Breast epithelium (tissue), 3 donors: ENCODE measurements around the gene ADAMTS3.

Source experiments
- POLR2A ChIP-seq: fragments of 450-650 bp; IDR thresholded peaks from one replicate; pipeline ENCODE4 v1.6.1; 2016; ENCODE audit warnings: antibody characterized with exemption, mild to moderate bottlenecking, moderate library complexity
- POLR2AphosphoS5 ChIP-seq, 3 donors: sonication (generic); formaldehyde crosslinking; IDR thresholded peaks; one replicate each; pipeline ENCODE4 v1.6.1; 2017; ENCODE audit warnings: antibody characterized with exemption in 3 of 3
- TF ChIP-seq, protein P1 (sequence below), 3 donors: fragments of 450-650 bp; IDR thresholded peaks; one replicate each; pipeline ENCODE4 v1.5.1; 2016 to 2017; ENCODE audit warnings: antibody characterized with exemption in 3 of 3, mild to moderate bottlenecking in 3 of 3, moderate library complexity in 3 of 3

DNA sequence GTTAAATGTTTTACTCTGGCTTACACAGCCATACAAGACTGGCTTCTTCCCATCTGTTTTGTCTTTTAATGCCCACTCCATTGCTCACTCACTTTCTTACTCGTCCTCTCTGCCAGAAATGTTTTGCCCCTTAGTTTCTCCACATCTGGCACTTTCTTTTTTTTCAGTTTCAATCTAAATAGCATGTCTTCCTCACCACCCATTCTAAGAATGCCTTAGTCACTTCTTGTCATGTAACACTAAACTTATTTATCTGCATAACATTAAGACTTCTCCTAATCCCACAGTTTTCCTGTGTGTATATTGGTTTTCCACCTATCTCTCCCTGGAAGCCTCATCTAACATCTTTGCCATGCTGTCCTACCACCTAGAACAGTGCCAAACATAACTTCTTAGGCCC lies 119.3 kb downstream of the ADAMTS3 start:
- TF ChIP-seq, protein P1, sequence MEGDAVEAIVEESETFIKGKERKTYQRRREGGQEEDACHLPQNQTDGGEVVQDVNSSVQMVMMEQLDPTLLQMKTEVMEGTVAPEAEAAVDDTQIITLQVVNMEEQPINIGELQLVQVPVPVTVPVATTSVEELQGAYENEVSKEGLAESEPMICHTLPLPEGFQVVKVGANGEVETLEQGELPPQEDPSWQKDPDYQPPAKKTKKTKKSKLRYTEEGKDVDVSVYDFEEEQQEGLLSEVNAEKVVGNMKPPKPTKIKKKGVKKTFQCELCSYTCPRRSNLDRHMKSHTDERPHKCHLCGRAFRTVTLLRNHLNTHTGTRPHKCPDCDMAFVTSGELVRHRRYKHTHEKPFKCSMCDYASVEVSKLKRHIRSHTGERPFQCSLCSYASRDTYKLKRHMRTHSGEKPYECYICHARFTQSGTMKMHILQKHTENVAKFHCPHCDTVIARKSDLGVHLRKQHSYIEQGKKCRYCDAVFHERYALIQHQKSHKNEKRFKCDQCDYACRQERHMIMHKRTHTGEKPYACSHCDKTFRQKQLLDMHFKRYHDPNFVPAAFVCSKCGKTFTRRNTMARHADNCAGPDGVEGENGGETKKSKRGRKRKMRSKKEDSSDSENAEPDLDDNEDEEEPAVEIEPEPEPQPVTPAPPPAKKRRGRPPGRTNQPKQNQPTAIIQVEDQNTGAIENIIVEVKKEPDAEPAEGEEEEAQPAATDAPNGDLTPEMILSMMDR (IDR thresholded peaks at IDR 0.05): no peak
- TF ChIP-seq POLR2AphosphoS5 (IDR thresholded peaks at IDR 0.05) (no peak), POLR2A (no peak)
